Uterus (tissue), 4 donors: ENCODE results near the gene WFS1. TPM values are rescaled to one million over a fixed set of nuclear protein-coding genes. Genes with fewer than 3 reads are reported as not detected.
A peak's percentile ranks its signal among the peaks of the same experiment; 100 is the strongest.

ENCODE experiments used
- DNase-seq, 2 donors: peaks; one replicate each; pipeline ENCODE4 v3.0.0-alpha.2; 2019 to 2020
- H3K27ac ChIP-seq, 2 donors: fragments of 200-600 bp; sonication (generic); 1 replicate in 1 of 2; 2 replicates in 1 of 2; pipeline ENCODE4 v1.5.1; 2016 to 2018
- H3K27me3 ChIP-seq, 2 donors: fragments of 200-600 bp; sonication (generic); one replicate each; pipeline ENCODE4 v1.5.1; 2018 to 2019; ENCODE audit warnings: control low read depth in 1 of 2
- H3K36me3 ChIP-seq, 2 donors: fragments of 200-600 bp; sonication (generic); one replicate each; pipeline ENCODE4 v1.5.1; 2019; ENCODE audit warnings: control low read depth in 1 of 2
- H3K4me1 ChIP-seq, 2 donors: fragments of 200-600 bp; sonication (generic); one replicate each; pipeline ENCODE4 v1.5.1; 2018 to 2019; ENCODE audit warnings: control low read depth in 1 of 2
- H3K4me3 ChIP-seq, 2 donors: fragments of 200-600 bp; sonication (generic); 1 replicate in 1 of 2; 2 replicates in 1 of 2; pipeline ENCODE4 v1.5.1; 2018 to 2019; ENCODE audit warnings: mild to moderate bottlenecking in 1 of 2
- H3K9me3 ChIP-seq, 2 donors: fragments of 200-600 bp; sonication (generic); one replicate each; pipeline ENCODE4 v1.5.1; 2019; ENCODE audit warnings: control low read depth in 1 of 2
- CTCF ChIP-seq, 4 experiments: fragments of 200-600 bp in 2 of 4; fragments of 450-650 bp in 2 of 4; sonication (generic) in 2 of 4; IDR thresholded peaks; one replicate each; pipeline ENCODE4 v1.5.1; 2016 to 2019; ENCODE audit warnings: antibody characterized with exemption in 4 of 4, mild to moderate bottlenecking in 2 of 4, moderate library complexity in 1 of 4
- POLR2A ChIP-seq, 2 donors: fragments of 450-650 bp; IDR thresholded peaks; one replicate each; pipeline ENCODE4 v1.6.1; 2016; ENCODE audit warnings: antibody characterized with exemption in 2 of 2, mild to moderate bottlenecking in 1 of 2, moderate library complexity in 1 of 2
- intact Hi-C: fragments of 100-400 bp; cut with DNase I; formaldehyde crosslinking; loops from one replicate; pipeline ENCODE4 v1.15.1; 2023; ENCODE audit warnings: low total_unique reads
- total RNA-seq, 4 donors: library from RNA; depleted of rRNA in 3 of 4; stranded (reverse); fragments of >200 nt in 3 of 4; gene quantifications; one replicate each; pipeline versions ENCODE4 v1.1.0 to v1.2.4, GENCODE V29; 2014 to 2023
- donor health status: DM: yes; HTN: yes; CAD: no.

The WFS1 gene
- total RNA-seq, 4 donors from 2014 or later: 27.5 to 118 (median 51.9) TPM

GRCh38 chr4:6242271-6243029, 27.2 kb upstream of the WFS1 start:
- no peaks in the 10 kb centered on the region for H3K27me3 ChIP-seq

GRCh38 chr4:6245246-6246169, 24.1 kb upstream of the WFS1 start:
- intact Hi-C loops: no loop called here
- TF ChIP-seq POLR2A (IDR thresholded peaks at IDR 0.05) (no peak), CTCF (IDR thresholded peaks at IDR 0.05) (no peak)
- Histone ChIP-seq H3K4me1 (no peaks in the 10 kb centered on the region), H3K27me3 (no peaks in the 10 kb centered on the region), H3K9me3 (no peaks in the 10 kb centered on the region), H3K4me3 (peak overlapping the region; percentile 22 to 33), H3K36me3 (no peaks in the 10 kb centered on the region), H3K27ac (no peak overlapping the region)
- DNase-seq: no peak

More at GRCh38 chr4:6242271-6243029, 27.2 kb upstream of the WFS1 start:
- intact Hi-C loops: no loop called here
- H3K4me1 ChIP-seq: no peaks in the 10 kb centered on the region
- no peak for DNase-seq
- H3K4me3 ChIP-seq: no peak overlapping the region
- TF ChIP-seq POLR2A (IDR thresholded peaks at IDR 0.05) (no peak), CTCF (IDR thresholded peaks at IDR 0.05) (no peak)
- no peaks in the 10 kb centered on the region for H3K36me3 ChIP-seq
- H3K9me3 ChIP-seq: no peaks in the 10 kb centered on the region
- no peak overlapping the region for H3K27ac ChIP-seq

- no peaks in the 10 kb centered on the region for H3K27me3 ChIP-seq
- H3K36me3 ChIP-seq: no peaks in the 10 kb centered on the region
- intact Hi-C loops: no loop called here
- H3K4me1 ChIP-seq: no peaks in the 10 kb centered on the region
- TF ChIP-seq CTCF (IDR thresholded peaks at IDR 0.05): no peak
- TF ChIP-seq POLR2A (IDR thresholded peaks at IDR 0.05): no peak
- no peak for DNase-seq
- H3K4me3 ChIP-seq: no peak overlapping the region
- no peaks in the 10 kb centered on the region for H3K9me3 ChIP-seq
- no peak overlapping the region for H3K27ac ChIP-seq
These were observed 23.4 kb upstream of the WFS1 start for GRCh38 chr4:6246170-6246634.

GRCh38 chr4:6248394-6248793, 21.3 kb upstream of the WFS1 start:
- H3K27me3 ChIP-seq: no peaks in the 10 kb centered on the region
- H3K27ac ChIP-seq: no peak overlapping the region
- H3K9me3 ChIP-seq: no peaks in the 10 kb centered on the region
- H3K4me1 ChIP-seq: no peaks in the 10 kb centered on the region
- intact Hi-C loops: no loop called here
- no peak overlapping the region for H3K4me3 ChIP-seq
- no peaks in the 10 kb centered on the region for H3K36me3 ChIP-seq
- DNase-seq: no peak
- TF ChIP-seq CTCF (IDR thresholded peaks at IDR 0.05) (no peak), POLR2A (IDR thresholded peaks at IDR 0.05) (no peak)
